Endometrium (tissue), 2 donors: ENCODE measurements around the gene ECHS1.

ENCODE experiments used
- FAIRE-seq: peaks from 2 replicates; lab custom pipeline; 2012; peaks lifted over from hg19 to GRCh38; lab: Jason Lieb, UNC
- donor health status: control.
- donor health status: control.

ECHS1 gene

DNA sequence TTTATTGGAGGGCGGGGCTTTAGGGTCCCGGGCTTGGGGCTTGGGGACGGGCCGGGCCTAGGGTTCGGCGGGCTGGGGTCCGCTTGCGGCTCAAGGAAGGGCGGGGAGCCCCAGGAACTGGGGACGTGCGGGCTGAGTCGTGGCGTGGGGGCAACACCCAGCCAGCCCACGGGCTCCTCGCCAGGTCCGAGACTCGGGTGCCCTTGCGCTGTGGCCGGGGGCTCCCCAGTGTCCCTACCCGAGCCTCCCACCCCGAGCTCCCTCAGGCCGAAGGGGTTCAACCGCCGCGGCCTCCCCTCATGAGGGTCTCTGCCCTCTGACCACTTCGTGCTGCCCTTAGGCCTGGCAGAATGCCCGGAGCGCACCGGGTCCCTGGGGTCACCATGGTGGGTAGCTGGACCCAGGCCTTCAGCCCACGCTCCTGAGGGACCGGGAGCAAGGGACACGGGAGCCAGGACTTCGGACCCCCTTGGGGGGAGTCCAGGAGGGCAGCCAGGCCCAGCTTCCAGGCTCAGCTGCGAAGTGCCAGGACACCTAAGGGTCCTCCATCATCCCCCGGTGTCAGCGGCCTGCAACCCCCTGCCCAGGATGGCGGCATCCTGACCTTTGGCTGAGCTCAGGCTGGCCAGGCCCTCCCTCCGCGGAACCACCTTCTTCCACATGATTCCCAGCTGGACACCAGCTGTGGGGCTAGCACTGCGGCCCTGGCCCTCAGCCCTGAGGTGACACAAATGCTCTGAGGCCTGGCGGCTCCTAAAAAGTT lies 14.8 kb downstream of the ECHS1 start:
- FAIRE-seq: no peak

DNA sequence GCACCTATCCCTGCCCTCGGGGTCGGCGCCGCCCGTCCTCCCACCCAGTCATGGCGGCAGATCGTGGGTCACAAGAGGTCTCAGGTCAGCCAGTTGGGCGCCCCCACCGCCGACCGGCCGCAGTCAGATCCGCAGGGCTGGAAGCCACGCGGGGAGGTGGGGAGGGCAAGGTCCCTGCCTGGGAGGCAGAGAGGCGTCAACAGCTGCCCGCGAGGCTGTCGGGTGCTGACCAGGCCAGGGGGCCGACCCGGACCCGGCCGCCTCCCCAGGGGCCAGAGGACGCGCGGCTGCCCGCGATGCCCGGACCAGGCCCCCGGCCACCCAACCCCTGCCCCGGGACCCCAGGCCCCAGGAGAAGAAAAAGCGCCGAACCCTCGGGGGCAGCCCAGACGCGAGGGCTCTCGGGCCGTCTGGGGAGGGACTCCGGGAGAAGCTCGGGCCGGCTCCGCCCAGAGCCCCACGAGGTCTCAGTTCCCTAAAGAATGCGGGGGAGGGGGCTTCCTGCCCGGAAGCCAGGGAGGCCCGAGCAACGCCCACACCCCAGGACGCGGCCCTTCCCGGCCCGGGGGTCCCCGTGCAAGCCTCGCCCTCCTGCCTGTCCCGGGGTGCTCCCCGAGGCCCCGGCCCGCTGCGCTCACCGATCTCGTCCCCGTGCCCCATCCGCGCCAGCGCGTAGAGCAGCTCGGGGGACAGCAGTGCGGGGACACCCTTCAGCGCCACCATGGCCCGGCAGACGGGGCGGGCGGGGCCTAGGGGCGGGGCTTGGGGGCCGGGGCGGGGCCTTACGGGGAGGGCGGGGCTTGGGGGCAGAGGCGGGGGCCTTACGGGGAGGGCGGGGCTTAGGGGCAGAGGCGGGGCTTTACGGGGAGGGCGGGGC lies 15.6 kb downstream of the ECHS1 start, which contains the start of gene FUOM:
TSS of gene FUOM (minus strand) at position 735 of the 877 bp plus-strand sequence. CDS start at position 723, 12 bp downstream.
- no peak for FAIRE-seq

DNA sequence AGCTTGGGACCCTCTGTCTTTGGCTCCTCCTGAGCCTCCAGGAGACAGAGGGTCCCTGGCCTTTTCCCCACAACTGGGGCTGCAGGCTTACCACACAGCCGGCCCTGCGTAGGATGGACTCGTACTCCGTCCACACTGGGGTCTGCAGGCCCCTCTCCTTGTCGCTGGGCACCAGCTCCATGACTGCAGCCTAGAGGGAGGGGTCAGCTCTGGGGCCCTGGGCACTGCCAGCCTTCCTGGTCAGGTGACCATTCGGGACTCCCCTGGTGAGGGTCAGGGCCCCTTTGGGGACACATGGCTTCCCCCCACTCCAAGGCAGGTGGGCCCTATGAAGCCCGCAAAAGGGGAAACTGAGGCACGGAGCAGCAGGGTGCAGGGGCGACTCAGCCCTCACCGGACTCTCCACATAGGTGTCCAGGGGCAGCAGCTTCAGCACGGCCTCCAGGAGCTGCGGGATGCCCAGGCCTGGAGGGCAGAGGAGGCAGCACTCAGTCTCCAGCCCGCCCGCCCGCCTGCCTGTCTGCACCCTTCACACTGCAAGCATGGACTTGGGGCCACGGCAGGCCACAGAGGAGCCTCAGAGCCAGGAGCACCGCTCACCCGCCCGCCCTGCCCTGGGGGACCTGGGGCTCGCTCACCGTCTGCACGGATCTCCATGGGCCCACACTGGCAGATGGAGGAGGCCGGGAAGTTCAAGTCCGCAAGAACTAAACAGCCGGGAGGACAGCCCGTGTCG lies 16.4 kb downstream of the ECHS1 start:
- no peak for FAIRE-seq

DNA sequence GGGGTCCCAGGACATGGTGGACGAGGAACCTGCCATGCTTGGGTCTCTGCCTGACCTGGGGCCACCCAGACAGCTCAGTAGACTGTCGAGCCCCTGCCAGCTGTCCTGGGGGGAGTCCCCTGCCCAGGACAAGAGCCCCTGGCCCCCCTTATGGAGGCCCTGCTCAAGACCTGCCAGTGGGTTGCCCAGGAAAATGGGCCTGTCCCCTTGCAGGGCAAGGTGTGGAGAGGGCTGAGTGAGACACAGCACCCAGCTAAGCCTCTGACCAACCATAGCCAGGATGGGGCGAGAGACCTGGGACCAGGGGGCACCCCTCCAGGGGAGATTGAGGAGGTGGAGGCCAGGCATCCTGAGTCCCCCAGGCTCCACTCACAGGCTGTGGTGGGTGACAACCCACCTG lies 17.2 kb downstream of the ECHS1 start:
- FAIRE-seq: no peak

DNA sequence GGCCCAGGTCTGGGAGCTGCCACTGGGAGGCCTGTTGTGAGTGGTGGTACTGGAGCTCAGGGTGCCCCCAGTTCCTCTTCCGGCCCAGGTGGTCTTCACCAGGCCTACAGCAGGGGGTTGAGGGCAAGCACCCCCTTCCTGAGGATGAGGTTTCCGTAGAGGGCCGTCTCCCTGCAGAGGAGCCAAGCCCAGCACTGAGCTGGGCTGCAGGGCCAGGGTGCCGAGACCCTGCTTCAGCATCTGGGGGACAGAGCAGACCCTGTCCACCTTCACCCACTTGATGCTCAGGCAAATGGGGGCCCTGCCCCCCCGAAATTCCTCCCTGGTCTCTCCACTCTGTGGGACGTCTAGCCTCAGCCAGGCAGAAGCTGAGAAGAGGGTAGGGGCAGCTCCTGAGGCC lies 17.9 kb downstream of the ECHS1 start:
- no peak for FAIRE-seq

DNA sequence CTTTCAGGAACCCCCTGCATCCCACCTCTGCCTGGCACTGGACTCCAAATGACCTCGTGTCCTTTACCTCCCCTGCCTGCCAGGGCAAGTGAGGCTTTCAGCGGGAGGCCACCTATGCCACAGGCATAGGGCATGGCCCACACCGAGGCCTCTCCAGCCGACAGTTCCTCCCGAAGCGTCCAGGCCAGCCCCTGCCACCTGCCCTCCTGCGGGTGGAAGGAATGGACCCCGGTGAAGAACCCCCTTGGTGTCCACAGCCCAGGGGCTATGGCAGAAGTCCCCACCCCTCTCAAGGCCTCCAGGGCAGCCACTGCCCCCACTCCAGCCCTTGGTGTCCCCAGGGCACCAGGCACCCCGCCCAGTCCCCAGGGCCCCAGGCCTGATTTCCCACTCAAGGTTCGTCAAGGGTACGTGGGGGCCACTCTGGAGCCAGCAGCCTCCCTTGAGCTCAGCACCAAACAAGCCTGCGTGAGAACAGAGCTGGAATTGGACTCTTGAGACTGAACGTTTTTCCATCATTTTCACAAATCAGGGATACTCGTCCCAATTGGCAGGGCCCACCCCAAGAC lies 18.4 kb downstream of the ECHS1 start:
- FAIRE-seq: no peak

DNA sequence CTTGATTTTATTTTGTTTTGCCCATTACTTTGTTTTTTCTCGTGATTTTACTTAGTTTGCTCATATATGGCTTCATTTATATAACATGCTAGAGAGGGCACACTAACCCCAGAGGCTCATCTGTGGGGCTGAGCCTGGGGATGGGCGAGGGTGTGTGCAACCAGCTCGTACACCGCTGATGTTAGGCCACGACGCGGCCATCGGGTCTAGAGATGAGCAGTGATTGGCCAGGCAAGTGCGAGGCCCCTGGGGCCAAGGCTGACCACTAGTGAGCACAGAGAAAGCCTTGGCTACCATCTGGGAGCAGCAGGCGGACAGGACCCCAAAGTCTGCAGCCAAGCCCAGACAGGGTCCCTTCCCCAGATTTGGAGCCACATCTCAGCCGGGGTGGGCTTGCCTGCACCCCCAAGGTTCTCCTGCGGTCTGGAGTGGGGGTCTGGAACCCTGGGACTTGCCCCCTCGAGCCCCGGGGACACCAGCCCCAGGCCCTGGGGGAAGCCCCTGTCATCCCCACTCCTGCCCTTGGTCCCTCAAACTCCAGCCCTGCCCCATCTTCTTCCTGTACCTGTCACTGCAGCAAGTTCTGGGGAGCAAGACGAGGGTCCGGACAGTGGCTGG lies 19.1 kb downstream of the ECHS1 start:
- FAIRE-seq: no peak

DNA sequence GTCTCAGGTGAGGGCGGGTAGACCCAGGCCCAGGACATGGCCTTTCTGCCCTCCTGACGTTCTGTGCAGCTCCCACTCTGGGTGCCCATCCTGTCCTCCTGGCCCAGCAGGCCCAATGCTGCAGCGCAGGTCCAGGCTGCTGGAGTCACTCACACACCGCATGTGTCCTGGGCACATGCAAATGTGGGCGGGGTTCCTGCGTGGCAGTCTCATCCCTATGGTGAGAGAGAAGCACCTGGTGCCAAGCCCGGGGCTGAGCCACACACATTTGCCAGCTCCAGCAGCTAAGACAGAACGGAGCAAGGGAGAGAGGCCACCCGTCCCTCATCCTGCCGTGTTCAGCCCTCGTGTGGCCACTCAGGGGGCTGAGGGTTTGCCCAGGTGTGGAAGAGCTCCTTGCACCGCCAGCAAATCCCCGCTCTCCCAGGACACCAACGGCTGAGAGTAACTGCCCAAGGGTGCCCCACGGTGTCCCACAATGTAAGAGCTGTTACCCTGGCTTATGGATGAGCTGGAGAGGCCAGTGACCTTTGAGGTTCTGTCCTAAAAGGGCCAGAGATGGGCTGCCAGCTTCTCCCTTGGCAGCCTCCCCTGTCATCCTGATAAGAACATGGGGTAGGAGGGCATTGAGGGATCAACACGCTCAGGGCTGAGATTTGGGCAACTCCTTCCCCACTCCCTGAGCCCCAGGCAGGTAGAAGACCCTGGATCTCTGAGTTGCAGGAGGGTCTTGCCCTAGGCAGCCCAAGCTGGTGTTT lies 19.8 kb downstream of the ECHS1 start:
- FAIRE-seq: no peak

DNA sequence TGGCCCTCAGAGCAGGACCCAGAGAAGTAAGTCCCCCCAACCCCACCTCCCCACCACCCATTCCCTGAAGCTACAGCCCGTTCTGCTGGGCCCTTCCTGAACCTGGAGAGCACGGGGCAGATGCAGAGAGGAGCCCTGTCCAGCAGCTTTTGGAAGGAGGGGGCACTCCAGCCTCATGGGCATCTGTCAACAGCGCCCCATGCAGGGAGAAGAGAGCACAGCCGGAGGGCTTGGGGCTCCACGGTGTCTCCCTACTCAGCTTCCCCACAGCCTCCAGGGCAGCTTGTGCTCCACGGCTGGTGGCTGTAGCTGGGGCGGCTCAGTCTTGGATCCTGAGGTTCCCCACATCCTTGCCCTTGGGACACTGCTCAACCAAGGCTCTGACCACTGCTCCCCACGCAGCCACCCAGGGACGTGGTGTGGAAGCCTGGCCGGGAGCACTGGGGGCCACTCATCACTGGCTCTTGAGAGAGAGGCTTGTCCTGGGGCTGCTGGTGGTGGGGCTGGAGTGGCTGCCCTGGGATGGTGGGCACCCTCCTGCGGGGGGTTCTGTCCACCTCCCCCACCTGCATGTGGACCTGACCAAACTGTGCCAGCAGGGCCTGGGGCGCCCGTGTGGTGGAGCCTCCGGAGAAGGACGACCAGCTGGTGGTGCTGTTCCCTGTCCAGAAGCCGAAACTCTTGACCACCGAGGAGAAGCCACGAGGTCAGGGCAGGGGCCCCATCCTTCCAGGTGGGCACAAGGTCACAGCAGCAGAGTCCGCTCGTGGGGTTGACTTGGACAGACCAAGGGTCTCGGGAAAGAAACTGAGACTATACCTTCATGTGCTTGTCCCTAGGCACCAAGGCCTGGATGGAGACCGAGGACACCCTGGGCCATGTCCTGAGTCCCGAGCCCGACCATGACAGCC lies 21.5 kb downstream of the ECHS1 start:
- FAIRE-seq: no peak

DNA sequence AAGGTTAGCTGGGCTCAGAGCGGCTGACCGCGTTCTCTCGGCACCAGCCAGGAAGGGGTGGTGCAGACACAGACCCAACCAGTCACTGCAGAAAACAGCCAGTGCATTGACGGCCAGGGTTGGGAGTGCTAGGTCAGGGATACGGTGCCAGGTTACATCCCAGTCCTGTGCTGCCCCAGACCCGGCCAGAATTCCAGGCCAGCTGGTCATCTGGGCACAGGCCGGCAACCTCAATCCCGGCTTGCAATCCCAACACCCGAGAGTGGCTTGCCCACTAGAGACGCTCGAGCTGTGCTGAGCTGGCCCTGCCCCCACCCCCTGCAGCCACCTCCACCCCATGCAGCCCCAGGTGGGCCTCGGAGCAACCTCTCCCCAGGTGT lies 22.2 kb downstream of the ECHS1 start:
- no peak for FAIRE-seq

DNA sequence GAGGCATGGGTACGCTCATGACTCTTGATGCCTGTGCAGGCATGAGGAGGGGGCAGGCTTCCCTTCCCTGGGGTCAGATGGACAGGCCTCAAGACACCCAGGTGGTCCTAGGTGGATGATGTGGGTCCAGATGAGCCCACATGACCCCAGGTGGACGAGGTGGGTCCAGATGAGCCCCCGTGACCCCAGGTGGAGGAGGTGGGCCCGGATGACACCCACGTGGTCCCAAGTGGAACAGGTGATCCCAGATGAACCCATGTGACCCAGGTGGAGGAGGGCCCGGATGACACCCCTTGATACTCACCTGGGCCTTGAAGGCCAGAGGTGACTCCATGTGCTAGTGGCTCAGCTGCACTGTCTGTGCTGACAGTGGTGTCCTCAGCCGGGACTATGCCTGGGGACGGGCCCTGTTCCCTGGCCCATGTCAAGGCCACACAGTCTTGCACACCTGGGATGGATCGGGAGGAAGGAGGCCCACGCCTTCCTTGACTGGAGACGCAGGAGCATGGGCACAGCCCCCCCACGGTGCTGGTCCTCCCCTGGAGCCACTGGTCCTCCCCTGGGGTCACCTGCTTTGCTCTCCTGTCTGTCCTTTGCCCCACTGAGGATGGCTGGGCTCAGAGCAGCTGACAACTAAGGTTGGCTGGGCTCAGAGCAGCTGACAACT lies 22.7 kb downstream of the ECHS1 start:
- FAIRE-seq: no peak

DNA sequence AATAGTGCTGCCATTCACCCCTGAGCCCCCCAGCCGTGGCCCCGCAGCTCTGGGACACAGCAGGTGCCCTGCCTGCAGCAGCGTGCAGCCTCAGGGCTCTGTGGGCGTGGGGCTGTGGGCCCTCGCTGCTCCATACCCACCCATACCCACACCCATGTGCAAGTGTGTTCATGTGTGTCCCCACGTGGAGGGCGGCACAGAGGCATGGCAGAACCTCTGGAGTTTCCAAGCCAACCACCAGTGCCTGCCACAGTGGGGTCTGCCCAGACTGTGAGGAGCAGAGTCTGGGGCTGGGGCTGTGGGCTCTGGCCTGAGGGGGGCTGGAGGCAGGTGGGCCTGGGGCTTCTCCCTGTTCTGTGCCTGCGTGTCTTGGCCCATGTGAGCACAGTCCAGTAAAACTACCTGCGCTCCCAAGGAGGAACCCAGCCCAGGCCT lies 23.6 kb downstream of the ECHS1 start:
- no peak for FAIRE-seq

DNA sequence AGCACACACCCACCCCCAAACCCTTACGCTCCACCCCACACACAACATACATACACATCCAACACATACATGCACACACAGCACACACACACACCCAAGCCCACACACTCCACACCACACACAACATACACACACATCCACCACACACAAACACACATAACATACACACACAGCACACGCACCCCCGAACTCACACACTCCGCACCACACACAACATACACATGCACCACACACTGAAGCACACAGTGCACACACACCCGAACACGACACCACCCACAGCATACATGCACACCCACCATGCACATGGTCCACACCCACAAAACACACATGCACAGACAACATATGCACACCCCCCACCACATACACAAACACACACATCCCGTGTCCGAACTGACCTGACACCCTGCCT lies 24.0 kb downstream of the ECHS1 start:
- FAIRE-seq: no peak

DNA sequence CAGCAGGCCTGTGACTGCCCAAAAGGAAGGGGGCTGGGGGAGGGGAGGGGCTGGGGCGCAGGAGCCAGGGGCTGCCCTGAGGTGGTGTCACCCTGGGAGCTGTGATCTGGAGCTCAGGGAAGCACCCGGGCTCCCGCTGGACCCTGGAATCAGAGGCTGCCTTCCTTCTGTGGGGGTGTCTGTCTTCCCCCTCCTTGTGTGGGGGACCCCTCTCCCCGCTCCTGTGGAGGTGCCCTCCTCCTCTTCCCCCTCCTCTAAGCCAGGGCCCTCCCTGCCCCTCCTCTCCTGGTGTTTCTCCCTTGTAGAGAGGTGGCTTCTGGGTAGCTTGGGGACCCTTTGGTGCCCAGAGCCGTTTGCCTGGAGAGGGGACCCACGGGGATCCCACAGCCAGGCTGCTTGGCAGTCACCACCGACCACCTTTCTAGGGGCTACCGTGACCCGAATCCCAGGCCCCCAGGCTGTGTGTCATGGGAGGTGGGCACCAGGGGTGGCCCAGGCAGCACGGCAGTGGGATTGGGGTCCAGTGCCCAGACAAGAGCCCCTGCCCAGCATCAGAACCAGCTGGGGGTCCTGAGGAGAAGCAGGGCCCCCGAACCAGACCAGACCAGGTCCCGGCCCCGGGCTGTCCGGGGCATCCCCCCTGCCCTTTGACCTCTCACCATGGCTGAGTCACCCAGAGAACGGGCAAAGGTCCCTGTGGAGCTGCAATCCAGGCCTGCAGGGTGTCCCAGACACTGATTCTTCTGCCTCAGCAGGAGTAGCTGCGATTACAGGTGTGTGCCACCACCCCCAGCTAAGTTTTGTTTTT lies 25.2 kb downstream of the ECHS1 start:
- FAIRE-seq: no peak

DNA sequence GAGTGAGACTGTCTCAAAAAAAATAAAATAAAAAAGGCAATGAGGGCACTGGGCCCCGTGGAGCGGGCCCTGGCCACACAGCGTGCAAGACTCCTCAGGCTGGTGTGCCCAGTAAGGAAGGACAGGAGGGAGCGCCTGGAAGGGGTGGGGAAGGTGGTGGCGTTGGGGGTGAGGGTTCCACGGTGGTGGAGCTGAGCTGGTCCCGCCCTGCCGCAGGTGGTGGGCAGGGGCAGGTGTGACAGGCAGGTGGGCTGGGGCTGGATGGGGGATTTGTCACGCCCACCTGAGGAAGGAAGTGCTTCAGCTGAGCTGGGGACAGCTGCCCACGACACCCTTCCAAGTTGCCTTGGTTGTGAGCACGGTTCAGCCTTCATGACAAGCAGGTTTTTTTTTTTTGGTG lies 26.7 kb downstream of the ECHS1 start:
- no peak for FAIRE-seq

DNA sequence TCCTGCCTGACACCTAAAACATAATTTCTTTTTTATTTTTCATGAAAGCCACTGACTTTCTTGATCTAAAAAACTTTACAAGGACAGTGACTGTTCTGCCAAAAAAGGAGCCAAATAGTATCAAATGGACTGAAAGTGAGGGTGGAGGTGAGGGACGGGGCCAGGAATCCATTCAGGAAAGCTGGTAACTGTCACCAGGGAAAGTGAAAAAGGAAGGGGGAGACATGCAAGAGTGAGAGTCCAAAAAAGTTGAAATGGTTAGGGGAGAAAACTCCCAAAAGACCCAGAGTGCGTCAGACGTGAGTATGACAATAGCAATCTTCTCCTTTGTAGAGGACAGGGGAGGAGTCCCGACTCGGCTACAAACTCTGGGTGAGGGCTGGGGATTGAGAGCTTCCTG lies 28.9 kb downstream of the ECHS1 start:
- FAIRE-seq: no peak

DNA sequence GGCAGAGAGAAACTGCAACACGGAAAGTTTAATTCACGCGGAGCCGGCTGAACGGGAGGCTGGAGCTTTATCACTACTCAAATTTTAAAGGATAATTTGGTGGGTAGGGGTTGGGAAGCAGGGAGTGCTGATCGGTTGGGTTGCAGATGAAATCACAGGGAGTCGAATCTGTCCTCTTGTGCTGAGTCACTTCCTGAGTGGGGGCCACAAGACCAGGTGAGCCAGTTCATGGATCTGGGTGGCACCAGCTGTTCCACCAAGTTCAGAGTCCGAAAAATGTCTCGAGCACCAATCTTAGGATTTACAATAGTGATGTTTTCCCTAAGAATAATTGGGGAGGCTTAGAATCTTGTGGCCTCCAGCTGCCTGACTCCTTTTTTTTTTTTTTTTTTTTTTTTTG lies 29.6 kb downstream of the ECHS1 start:
- no peak for FAIRE-seq

DNA sequence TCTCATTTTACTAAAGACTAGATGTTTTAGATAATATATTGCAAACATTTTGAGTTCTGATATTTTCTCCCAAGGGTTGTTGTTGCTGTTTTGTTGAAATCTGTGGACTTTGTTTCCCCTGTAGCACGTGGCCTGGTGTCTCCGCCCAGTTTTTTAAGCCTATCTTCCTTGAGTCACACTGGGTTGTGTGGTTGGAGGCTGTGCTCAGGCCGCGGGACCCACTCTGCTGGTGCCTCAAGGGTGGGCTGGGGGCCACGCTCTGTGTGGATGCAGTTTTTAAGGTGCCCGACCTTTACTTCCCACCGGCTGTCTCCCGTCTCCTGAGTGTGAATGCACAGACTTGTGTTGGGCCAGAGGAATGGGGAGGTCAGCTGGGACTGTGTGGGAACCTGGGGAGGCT lies 30.2 kb downstream of the ECHS1 start:
- FAIRE-seq: no peak

DNA sequence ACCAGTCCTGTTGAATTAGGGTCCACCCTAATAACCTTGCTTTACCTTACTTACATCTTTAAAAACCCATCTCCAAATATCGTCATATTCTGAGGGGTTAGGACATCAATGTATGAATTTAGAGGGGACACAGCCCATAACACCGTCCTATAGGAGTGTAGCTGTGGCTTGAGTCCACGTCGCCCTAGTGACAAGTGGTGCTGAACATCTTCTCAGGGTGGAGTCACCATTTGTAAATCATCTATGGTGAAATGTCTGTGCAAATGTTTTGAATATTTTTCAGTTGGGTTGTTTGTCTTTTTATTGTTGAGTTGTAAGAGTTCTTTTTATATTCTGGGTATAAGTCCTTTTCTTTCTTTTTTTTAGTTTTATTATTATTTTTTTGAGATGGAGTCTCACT lies 31.2 kb downstream of the ECHS1 start:
- FAIRE-seq: no peak
